ENCODE data around the gene CLCN1. TPM values are rescaled to one million over a fixed set of nuclear protein-coding genes. Genes with fewer than 3 reads are reported as not detected.

Gene CLCN1
- total and polyA plus RNA-seq, 2 of the 8 experiments (the other 6 are each of a cell fraction or from before 2014, with no cell fraction given): 0.36 to 0.41 TPM

DNA sequence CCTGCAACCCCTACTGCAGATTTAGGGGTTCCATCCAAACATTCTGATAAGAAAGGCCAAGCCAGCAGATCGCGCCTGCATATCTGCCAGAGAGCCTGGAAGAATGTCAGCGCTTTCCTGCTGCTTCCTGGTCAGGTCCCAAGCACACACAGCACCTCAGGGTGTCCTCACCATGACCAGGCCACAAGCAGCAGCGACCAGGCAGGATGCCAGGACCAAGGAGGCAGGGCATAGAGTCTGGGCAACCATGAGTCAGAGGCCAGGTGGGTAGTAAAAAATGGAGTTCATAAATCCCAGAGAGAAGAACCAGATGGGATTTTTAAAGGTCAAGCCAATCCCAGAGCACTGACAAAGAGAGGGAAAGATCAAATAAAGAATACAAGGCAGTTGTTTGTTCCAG is 52.1 kb downstream of the CLCN1 start:
- H3K4me1 ChIP-seq (replicated peaks in 1 of 4; ENCODE audit: control insufficient read depth in 3 of 4, insufficient read depth in 4 of 4, low read length in 3 of 4): peaks cover 8 to 26% (median 18%) of the 10 kb centered on the region in 4 experiments; a peak in 6 of 7 replicates
- ChIA-PET POLR2A (ENCODE audit: partially characterized antibody) (interaction anchor here (1.2 to 19.0 kb wide), 3 partner anchors 10 to 32 kb away, joined by 5 to 518 read pairs (median 233); partner anchors contain the start of genes EPHA1 and ZYX), CTCF (ENCODE audit: partially characterized antibody) (interaction anchor here (0.8 to 17.5 kb wide), 5 partner anchors 12 to 62 kb away, joined by 3 to 359 read pairs (median 33); partner anchors contain the start of gene EPHA1)
- no peak overlapping the region for H2AFZ ChIP-seq (ENCODE audit: low read length)
- H3K27me3 ChIP-seq (replicated peaks in 1 of 4; ENCODE audit: control insufficient read depth in 3 of 4, extremely low read depth in 1 of 4, insufficient read depth in 3 of 4, low read length in 3 of 4): peaks cover 0 to 13% (median 8%) of the 10 kb centered on the region in 4 experiments; a peak in 4 of 7 replicates
- no peak overlapping the region for H3K27ac ChIP-seq (ENCODE audit: low read depth, low read length)
- H3K79me1 ChIP-seq (ENCODE audit: low read depth, low read length): no peaks in the 10 kb centered on the region
- H3K9ac ChIP-seq (replicated peaks in 1 of 4; ENCODE audit: extremely low read depth in 1 of 4, low read depth in 3 of 4, low read length in 3 of 4): no peak overlapping the region
- no peaks in the 10 kb centered on the region for H3K79me2 ChIP-seq (ENCODE audit: control insufficient read depth in 1 of 2, insufficient read depth in 2 of 2, low read length in 2 of 2)
- H2BK15ac ChIP-seq (ENCODE audit: low read length): 0 out of 2 replicates have a peak overlapping the region, but pooled peaks have one; percentile 32
- peak overlapping the region; percentile 72; the same call in 1 of the 2 replicates for H2BK5ac ChIP-seq (ENCODE audit: low read depth, low read length)
- 89% methylated on average over 4 of the region's 4 CpGs; no CpG with 5 or more reads in 1 of the 2 experiments for WGBS, 2 experiments (ENCODE audit: extremely low coverage in 1 of 2, insufficient coverage in 1 of 2, insufficient read length in 1 of 2, insufficient replicate concordance in 2 of 2, low coverage in 1 of 2, low lambda C conversion rate in 2 of 2, missing lambda C conversion rate in 1 of 2)
- DNase-seq (ENCODE audit: low read depth in 1 of 2, low spot score in 2 of 2) (no peak), FAIRE-seq (no peak)
- no peak overlapping the region for H4K91ac ChIP-seq (replicated peaks; ENCODE audit: insufficient read length, low read length)
- H3K14ac ChIP-seq (ENCODE audit: insufficient read length): no peak overlapping the region
- no peaks in the 10 kb centered on the region for H3K9me3 ChIP-seq (ENCODE audit: insufficient read depth in 2 of 2, low read depth in 1 of 2, low read length in 1 of 2)
- H3K23ac ChIP-seq (ENCODE audit: insufficient read length): no peak overlapping the region
- no peak overlapping the region for H4K8ac ChIP-seq (ENCODE audit: extremely low read depth, insufficient read depth, low read length)
- no peak overlapping the region for H4K5ac ChIP-seq (ENCODE audit: insufficient read length, low read depth, low read length)
- 0 out of 4 replicates have a peak overlapping the region, but pooled peaks of 1 of the 2 experiments have one; percentile 24 for H3K4me2 ChIP-seq (ENCODE audit: insufficient read depth in 1 of 2, low read depth in 2 of 2, low read length in 2 of 2)
- no peaks in the 10 kb centered on the region for H4K20me1 ChIP-seq (replicated peaks in 1 of 2; ENCODE audit: control insufficient read depth in 1 of 2, insufficient read depth in 2 of 2, low read length in 2 of 2)
- peaks cover 5% of the 10 kb centered on the region for H3K23me2 ChIP-seq (ENCODE audit: low read depth, low read length)
- H3K4ac ChIP-seq (replicated peaks; ENCODE audit: insufficient read length, low read depth, low read length): peak overlapping the region; percentile 18
- H2BK120ac ChIP-seq (replicated peaks; ENCODE audit: low read depth, low read length): no peak overlapping the region
- H2BK12ac ChIP-seq (ENCODE audit: low read depth, low read length): peak overlapping the region; percentile 75; the same call in 1 of the 2 replicates
- no peak overlapping the region for H3K56ac ChIP-seq (replicated peaks; ENCODE audit: insufficient read length, low read depth, low read length)
- no peaks in the 10 kb centered on the region for H3K36me3 ChIP-seq (ENCODE audit: control insufficient read depth in 2 of 4, insufficient read depth in 4 of 4, low read length in 3 of 4)
- peak overlapping the region; percentile 97 for H2AK5ac ChIP-seq (ENCODE audit: low read depth, low read length)
- no peak overlapping the region for H3K4me3 ChIP-seq (ENCODE audit: extremely low read depth in 1 of 4, insufficient read depth in 2 of 4, low read depth in 3 of 4, low read length in 4 of 4)
- H2BK20ac ChIP-seq (ENCODE audit: low read length): peak overlapping the region; percentile 40; the same call in 1 of the 2 replicates
- H3K18ac ChIP-seq (ENCODE audit: extremely low read depth, low read length): peak overlapping the region; percentile 74; the same call in 1 of the 2 replicates
- TF ChIP-seq, protein P1, sequence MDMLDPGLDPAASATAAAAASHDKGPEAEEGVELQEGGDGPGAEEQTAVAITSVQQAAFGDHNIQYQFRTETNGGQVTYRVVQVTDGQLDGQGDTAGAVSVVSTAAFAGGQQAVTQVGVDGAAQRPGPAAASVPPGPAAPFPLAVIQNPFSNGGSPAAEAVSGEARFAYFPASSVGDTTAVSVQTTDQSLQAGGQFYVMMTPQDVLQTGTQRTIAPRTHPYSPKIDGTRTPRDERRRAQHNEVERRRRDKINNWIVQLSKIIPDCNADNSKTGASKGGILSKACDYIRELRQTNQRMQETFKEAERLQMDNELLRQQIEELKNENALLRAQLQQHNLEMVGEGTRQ (IDR thresholded peaks at IDR 0.05; ENCODE audit: low read length): no peak
- no peak for TF ChIP-seq ASH2L (IDR thresholded peaks at IDR 0.05; ENCODE audit: low read length)
- no peak for TF ChIP-seq CREB1 (IDR thresholded peaks at IDR 0.05)
- TF ChIP-seq SP2 (IDR thresholded peaks at IDR 0.05; ENCODE audit: low read length): no peak
- TF ChIP-seq FOSL1 (IDR thresholded peaks at IDR 0.05; ENCODE audit: insufficient read depth, low read depth, low read length): no peak
- TF ChIP-seq POLR2AphosphoS5 (IDR thresholded peaks at IDR 0.05; ENCODE audit: low read depth, low read length): no peak
- TF ChIP-seq PHF8 (conservative IDR thresholded peaks at IDR 0.05; ENCODE audit: low read depth, low read length): no peak
- TF ChIP-seq SRF (IDR thresholded peaks at IDR 0.05; ENCODE audit: low read depth, low read length): no peak
- no peak for TF ChIP-seq ZNF274 (IDR thresholded peaks at IDR 0.05; ENCODE audit: borderline replicate concordance, extremely low read depth, low read length)
- TF ChIP-seq BCL11A (IDR thresholded peaks at IDR 0.05; ENCODE audit: low read depth in 2 of 2, low read length in 2 of 2): no peak
- TF ChIP-seq, protein P2, sequence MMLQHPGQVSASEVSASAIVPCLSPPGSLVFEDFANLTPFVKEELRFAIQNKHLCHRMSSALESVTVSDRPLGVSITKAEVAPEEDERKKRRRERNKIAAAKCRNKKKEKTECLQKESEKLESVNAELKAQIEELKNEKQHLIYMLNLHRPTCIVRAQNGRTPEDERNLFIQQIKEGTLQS (IDR thresholded peaks at IDR 0.05; ENCODE audit: insufficient read depth, low read depth, low read length): no peak
- TF ChIP-seq NANOG (IDR thresholded peaks at IDR 0.05; ENCODE audit: insufficient read depth, low read depth, low read length, poor library complexity, severe bottlenecking): no peak
